GM23248 (cell line): ENCODE data around the gene LAPTM5.

Experiments
- EZH2 ChIP-seq: fragments of 200-600 bp; sonication (generic); IDR thresholded peaks from 2 replicates; pipeline ENCODE4 v1.6.1; 2018; ENCODE audit warnings: antibody characterized with exemption, mild to moderate bottlenecking; ENCODE audit not compliant: insufficient read depth, poor library complexity, severe bottlenecking
- EZH2phosphoT487 ChIP-seq: fragments of 200-600 bp; sonication (generic); IDR thresholded peaks from 2 replicates; pipeline ENCODE4 v1.6.1; 2018; ENCODE audit warnings: antibody characterized with exemption, moderate library complexity, mild to moderate bottlenecking, low read depth; ENCODE audit not compliant: insufficient read depth

DNA sequence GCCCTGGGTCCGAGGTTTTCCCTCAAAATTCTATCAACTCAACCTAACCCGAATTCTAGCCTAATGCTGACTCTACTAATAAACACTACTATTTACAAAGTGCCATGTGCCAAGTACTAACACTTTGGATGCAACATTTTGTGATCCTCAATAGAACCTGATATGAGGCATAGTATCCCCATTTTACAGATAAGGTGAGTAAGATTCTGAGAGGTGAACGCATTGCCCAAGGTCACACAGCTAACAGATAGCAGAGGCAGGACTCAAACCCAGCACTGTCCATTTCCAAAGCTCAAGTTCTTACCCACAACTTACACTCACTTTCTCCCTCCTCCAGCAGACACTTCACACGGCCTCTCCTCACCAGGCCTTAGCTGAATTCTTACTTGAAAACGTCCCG, 46.0 kb upstream of the LAPTM5 start:
- TF ChIP-seq EZH2 (no peak), EZH2phosphoT487 (no peak)
